Mesodermal cell (in vitro differentiated cells): ENCODE data around the gene DGCR2.

Source experiments
- H3K27ac ChIP-seq: 2 replicates; pipeline ENCODE4 v1.7.0; 2013; ENCODE audit warnings: mild to moderate bottlenecking, low read depth, low read length, moderate library complexity; ENCODE audit not compliant: severe bottlenecking
- H3K36me3 ChIP-seq: 2 replicates; pipeline ENCODE4 v1.7.1; 2013; ENCODE audit warnings: mild to moderate bottlenecking, low read length, moderate library complexity; ENCODE audit not compliant: control insufficient read depth, insufficient read depth
- H3K4me1 ChIP-seq: one replicate; pipeline ENCODE4 v1.7.1; 2013; ENCODE audit warnings: mild to moderate bottlenecking, low read length; ENCODE audit not compliant: insufficient read depth, control insufficient read depth, poor library complexity, severe bottlenecking
- H3K4me3 ChIP-seq: 2 replicates; pipeline ENCODE4 v1.7.0; 2013; ENCODE audit warnings: low read length, control low read depth, mild to moderate bottlenecking; ENCODE audit not compliant: insufficient read depth, poor library complexity, severe bottlenecking; ENCODE audit errors: extremely low read depth
- H3K9me3 ChIP-seq: 2 replicates; pipeline ENCODE4 v1.7.1; 2013; ENCODE audit warnings: mild to moderate bottlenecking, low read length, moderate library complexity; ENCODE audit not compliant: control insufficient read depth
- WGBS, 2 experiments: methylation state at CpG; one replicate each; pipeline ENCODE4 v1.1.5; 2013; ENCODE audit warnings: missing lambda C conversion rate in 2 of 2; ENCODE audit not compliant: insufficient coverage in 2 of 2; 5-methylcytosine and 5-hydroxymethylcytosine counted together

The DGCR2 gene

DNA sequence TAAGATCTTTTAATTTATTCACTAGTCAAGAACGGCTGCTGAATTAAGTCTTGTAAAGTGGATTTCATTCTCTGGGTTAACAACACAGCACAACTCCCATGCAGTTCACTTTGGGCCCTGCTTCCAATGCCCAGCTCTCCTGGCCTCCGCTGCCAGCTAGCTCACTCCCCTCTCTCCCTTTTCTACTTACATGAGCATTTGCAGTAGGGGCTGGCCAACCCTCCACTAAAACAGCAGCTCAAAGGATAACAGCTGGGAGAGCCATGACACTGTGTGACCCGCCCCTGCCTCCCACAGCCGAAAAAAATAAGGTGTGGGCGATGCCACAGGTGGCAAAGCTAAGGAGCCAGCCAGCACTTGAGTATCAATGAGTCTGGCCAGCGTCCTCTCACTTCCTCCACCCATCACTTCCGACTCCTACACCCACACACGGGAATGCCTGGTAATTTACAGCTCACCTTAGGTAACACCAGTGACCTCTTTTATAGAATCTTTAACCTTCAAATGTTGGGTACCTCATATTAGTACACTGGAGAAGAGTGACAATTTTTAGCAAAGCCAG is 56.8 kb downstream of the DGCR2 start:
- no peaks in the 10 kb centered on the region for H3K4me1 ChIP-seq
- H3K9me3 ChIP-seq, result no peaks in the 10 kb centered on the region
- WGBS, 2 experiments, result 100% methylated on average over 1 to 7 of the region's 8 CpGs
- peaks cover 75% of the 10 kb centered on the region for H3K36me3 ChIP-seq
- no peak overlapping the region for H3K27ac ChIP-seq
- no peak overlapping the region for H3K4me3 ChIP-seq

DNA sequence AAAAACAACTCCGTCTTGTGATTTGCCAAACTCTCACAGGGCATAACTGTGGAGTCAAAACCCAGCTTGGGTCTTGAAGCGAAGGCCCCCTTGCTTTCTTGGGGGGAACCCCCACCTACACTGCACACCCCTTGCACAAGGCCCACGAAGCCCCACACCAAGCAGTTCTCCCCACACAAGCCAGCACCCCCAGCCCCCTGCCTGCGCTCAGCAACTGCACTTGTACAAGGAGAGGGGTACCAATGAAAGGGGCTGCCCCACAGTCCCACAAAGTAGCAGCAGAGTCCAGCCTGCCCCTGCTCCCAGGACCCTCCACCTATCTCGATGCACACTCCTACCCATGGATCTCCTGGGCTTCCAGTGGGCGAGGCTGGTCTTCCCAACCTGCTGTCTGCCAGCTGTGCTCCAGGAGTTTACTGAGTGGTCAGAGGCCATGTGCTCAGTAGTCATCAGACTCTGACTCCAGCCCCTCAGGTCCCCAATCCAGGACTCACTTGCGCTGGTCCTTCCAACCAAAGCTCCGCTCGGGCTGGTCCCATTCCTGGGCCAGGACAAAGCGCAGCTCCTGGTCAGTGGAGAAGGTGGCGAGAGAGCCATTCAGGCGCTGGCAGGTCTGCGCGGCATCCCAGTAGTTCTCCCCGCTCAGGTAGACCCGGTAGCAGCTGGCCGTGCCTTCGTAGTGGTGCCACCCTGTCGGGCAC is 57.7 kb downstream of the DGCR2 start:
- H3K27ac ChIP-seq, result no peak overlapping the region
- no peaks in the 10 kb centered on the region for H3K9me3 ChIP-seq
- H3K4me1 ChIP-seq, result no peaks in the 10 kb centered on the region
- no peak overlapping the region for H3K4me3 ChIP-seq
- WGBS, 2 experiments, result 96 to 97% methylated on average over 15 of the region's 19 CpGs
- H3K36me3 ChIP-seq, result peaks cover 78% of the 10 kb centered on the region

DNA sequence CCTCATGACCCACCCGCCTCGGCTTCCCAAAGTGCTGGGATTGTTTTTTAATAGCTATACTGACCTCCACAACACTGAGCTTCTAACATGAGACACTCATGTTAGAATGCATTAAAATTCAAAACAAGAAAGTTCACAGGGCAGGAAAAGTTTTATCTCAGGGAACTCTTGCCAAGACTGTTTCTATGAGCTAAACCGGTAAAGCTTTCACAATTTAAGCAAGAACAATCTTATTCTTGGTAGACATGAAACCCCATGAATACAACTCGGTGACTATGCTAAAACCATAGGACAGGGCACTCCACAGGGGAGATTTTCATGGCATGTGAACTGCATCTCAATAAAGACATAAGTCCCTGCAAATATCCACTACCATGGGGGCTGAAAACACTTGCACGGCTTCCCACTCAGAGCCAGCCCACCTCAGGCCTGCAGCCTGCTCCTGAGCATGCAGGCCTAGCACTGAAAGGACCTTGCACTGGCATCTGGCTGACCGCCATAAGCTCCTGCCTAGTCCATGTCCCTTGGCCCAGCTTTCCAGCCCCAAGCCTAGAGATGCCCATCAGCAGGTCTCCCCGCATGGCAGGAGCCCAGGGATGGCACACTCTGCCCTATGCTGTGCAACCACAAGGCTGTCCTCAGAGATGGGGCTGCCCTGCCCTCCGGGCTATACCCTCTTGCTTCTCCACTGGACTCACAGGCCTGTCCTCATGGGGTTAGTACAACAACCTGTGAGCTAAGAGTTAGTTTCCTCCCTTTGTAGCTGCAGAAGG is 58.4 kb downstream of the DGCR2 start:
- Histone ChIP-seq H3K36me3 (peaks cover 80% of the 10 kb centered on the region), H3K4me3 (no peak overlapping the region), H3K4me1 (no peaks in the 10 kb centered on the region), H3K27ac (no peak overlapping the region), H3K9me3 (no peaks in the 10 kb centered on the region)
- 89 to 94% methylated on average over 6 of the region's 8 CpGs for WGBS, 2 experiments

DNA sequence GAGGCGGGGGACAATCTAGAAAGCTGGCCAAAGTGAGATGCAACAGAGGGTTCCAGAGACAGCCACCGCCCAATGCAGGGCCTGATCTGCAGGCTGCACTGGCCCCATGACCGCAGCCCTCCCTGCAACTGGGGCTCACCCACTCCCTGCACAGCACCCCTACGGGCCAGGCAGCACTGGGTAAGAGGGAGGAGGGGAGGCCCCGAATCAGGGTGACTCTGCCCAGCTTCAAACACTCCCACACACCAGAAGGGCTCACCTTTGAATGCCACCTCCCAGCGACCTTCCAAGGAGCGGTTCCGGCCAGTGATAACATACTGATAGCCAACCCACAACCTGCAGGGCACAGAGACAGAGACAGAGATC is 59.3 kb downstream of the DGCR2 start:
- H3K36me3 ChIP-seq, result peaks cover 77% of the 10 kb centered on the region
- H3K4me1 ChIP-seq, result no peaks in the 10 kb centered on the region

DNA sequence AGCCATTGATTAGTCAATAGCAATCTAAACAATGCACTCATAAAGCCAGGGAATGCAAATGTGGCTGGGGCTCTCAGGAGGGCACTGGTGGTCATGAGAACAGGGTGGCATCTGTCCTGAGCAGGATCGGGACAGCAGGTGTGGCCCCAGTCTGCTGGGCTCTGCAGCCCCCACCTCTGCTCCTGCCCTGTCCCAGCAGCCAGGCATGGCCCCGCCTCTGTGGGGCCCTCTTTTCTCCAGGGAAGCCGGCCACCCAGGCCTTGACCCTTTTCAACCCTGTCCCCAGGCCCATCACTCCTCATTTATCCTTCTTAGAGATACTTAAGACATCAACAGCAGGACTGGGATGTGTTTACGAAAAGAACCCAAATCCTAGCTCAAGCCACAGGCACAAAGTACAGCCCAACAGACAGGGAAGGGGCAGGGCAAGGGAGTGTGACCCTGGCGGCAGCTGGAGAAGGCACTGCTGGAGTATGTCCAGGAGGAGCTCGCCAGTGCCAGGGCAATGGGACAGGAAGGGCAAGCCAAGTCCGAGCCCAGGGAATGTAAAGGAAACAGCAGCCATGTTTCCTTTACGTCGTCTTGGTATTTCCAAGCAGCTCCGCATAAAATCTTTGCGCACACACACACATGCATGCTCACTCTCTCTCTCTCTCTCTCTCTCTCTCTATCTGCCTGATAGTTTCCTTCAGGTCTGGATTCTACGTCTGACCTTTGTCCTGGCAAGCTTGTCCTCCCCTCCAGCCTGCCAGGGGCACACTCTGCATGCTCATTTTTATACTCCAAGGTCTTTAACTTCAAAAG is 59.9 kb downstream of the DGCR2 start:
- H3K4me1 ChIP-seq, result no peaks in the 10 kb centered on the region
- WGBS, 2 experiments, result 98 to 100% methylated on average over 7 to 9 of the region's 12 CpGs
- H3K27ac ChIP-seq, result no peak overlapping the region
- H3K36me3 ChIP-seq, result peaks cover 77% of the 10 kb centered on the region
- H3K9me3 ChIP-seq, result no peaks in the 10 kb centered on the region
- H3K4me3 ChIP-seq, result no peak overlapping the region

More for the DNA sequence above, 59.3 kb downstream of the DGCR2 start:
- Histone ChIP-seq H3K4me3 (no peak overlapping the region), H3K9me3 (no peaks in the 10 kb centered on the region), H3K27ac (no peak overlapping the region)
- WGBS, 2 experiments, result 83 to 98% methylated on average over 3 to 4 of the region's 8 CpGs

DNA sequence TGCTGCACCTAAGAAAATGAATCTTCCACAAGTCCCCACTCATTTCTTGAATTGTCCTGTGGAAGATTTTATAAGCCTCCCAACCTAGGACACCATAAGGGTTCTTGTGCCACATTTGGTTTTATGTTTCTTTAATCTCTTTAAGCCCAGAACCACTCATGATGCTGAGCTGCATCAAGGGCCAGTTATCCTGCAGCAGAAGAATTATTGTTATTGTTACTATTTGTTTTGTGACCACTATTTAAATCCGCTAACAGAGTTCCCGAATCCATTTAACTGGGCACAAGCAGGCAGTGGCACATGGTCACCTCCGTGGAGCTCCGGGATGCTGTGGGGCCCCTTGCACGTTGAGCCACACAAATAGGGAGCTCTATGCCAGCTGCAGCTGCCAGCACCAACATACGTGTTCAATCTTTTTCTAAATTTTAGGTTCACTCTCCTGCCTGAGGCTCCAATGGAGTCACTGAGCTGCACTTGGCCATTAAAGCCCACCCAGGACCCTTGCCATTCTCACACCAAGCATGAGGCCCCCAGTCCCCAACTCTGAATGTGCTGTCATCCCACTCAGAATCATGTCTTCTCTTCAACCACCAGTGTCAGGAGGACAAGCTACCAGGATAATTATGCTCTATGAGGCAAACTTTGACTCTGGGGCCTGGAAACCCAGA is 60.6 kb downstream of the DGCR2 start:
- Histone ChIP-seq H3K27ac (no peak overlapping the region), H3K4me3 (no peak overlapping the region), H3K4me1 (no peaks in the 10 kb centered on the region), H3K9me3 (no peaks in the 10 kb centered on the region), H3K36me3 (peaks cover 78% of the 10 kb centered on the region)
- 93 to 99% methylated on average over 6 of the region's 6 CpGs for WGBS, 2 experiments

DNA sequence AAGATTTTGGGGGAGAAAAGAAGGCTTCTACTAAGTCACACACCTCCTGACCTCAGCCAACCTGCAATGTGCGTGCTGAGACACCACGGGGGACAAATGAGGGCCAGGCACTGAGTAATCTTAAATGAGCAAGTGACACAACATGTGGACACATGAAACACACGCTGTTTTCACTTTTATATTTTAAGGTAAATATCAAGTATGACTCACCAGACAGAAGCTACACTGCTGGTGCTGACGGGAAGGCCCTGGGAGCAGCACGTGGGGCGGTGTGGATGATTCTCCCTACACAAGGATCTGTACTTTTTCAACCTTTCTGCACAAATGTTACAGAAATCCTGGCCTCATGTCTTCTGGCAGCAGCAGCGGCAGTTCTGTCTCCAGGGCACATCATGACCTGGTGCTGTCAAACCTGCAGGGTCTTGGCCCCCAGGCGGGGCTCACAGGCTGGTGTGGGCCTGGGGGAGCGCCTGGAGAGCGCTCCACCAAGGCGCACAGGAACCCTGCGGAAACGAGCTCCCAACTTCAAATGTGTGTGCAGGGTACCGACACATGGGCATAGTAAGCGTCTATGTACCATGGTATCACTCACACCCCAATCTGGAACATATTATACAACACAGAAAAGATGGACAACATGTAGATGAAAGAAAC is 61.7 kb downstream of the DGCR2 start:
- WGBS, 2 experiments, result 83 to 92% methylated on average over 7 to 11 of the region's 15 CpGs
- Histone ChIP-seq H3K4me3 (no peak overlapping the region), H3K9me3 (no peaks in the 10 kb centered on the region), H3K36me3 (peaks cover 77% of the 10 kb centered on the region), H3K4me1 (no peaks in the 10 kb centered on the region), H3K27ac (no peak overlapping the region)

DNA sequence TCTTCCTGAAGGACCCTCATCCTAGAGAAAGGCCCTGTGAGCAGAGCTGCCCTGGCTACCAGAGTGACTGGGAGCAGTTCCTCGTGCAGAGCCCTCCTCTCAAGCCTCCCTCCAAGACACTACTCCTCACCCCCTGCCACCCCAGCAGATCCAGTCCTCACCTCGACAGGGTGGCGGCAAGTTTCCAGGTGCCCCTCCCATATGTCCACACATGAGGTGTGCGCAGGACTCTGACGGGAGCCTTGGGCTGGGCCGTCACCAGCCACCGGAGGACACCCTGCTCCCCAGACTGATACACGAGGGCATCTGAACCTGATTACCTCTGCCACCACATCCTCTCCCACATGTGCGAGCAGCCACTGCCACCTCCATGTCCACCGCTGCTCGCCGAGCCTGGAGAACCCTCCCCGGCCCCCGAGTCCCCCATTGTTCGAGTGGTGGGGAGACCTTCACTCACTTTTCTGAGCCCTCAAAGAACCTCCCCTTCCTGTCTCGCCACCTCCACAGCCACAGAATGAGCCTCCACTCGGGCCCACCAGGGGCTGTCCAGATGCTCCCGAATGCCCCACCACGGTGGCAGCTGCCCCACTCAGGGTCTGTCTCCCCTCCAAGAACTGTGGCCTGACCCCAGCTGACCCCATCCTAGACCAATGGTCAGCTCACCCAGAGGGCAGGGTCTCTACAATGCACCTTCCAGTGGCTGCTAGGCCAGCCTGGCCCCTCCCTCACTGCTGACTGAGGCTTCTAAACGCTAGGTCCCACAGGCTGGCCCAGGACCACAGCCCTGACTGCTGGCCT is 62.5 kb downstream of the DGCR2 start:
- no peaks in the 10 kb centered on the region for H3K9me3 ChIP-seq
- 90 to 97% methylated on average over 14 to 20 of the region's 20 CpGs for WGBS, 2 experiments
- H3K4me3 ChIP-seq, result no peak overlapping the region
- H3K4me1 ChIP-seq, result no peaks in the 10 kb centered on the region
- H3K36me3 ChIP-seq, result peaks cover 71% of the 10 kb centered on the region
- no peak overlapping the region for H3K27ac ChIP-seq

DNA sequence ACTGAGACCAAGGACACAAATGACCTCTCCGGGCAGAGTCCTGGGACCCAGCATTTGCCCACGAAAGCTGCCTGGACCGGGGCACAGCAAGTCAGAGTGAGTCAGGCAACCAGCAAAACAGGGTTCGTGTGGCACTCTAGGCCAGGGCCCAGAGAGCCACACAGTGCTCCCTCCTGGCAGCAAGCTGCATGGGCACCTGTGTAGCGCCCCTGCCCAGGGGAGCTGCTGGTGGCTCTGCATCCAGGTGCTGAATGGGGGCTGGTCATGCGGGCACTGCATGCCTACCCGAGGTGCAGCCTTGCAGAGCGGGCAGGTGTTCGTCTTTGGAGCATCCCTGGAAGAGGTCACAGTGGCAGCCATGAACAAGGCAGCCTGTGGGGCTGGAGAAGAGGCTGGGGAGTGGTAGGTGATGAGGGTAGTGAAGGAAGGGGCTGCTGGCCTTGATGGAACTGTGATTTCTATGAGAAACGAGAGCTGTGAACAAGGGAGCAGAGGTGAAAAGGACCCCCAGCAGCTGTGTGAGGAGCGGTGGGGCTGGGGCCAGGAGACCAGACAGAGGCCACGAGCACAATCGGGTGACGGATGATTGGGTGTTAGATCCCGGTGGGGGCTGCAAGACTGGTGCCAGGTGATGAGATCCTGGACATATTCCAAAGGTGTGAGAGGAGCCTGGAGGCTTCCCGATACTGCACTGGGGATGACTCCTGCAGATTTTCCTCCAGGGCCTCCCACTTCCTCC is 63.3 kb downstream of the DGCR2 start:
- H3K36me3 ChIP-seq, result peaks cover 70% of the 10 kb centered on the region
- H3K4me3 ChIP-seq, result no peak overlapping the region
- 91 to 96% methylated on average over 16 of the region's 16 CpGs for WGBS, 2 experiments
- no peak overlapping the region for H3K27ac ChIP-seq
- H3K4me1 ChIP-seq, result no peaks in the 10 kb centered on the region
- H3K9me3 ChIP-seq, result no peaks in the 10 kb centered on the region
